ENCODE results near the gene TPM2.
"Not testable (repeated sequence)": the region's sequence is repeated elsewhere in the genome, so short reads cannot be mapped to it uniquely, and the experiment has no call there.

The TPM2 gene

GRCh38 chr9:35651956-35652828, 37.5 kb downstream of the TPM2 start:
- no peak for FAIRE-seq

GRCh38 chr9:35650341-35651158, 39.2 kb downstream of the TPM2 start, which contains the start of gene SIT1:
SIT1 (minus strand) TSS chr9:35650931; CDS start chr9:35650853, 78 bp downstream.
- no peak for FAIRE-seq

- no peak for FAIRE-seq
Measured at GRCh38 chr9:35649431-35650340, 40.0 kb downstream of the TPM2 start.

GRCh38 chr9:35646533-35647265, 43.0 kb downstream of the TPM2 start:
- FAIRE-seq = no peak

GRCh38 chr9:35646153-35646532, 43.6 kb downstream of the TPM2 start:
- no peak for FAIRE-seq

GRCh38 chr9:35645736-35646135, 44.0 kb downstream of the TPM2 start:
- not testable (repeated sequence) for FAIRE-seq

- no peak for FAIRE-seq
Measured at GRCh38 chr9:35643046-35643445, 46.7 kb downstream of the TPM2 start.

GRCh38 chr9:35641478-35641877, 48.2 kb downstream of the TPM2 start:
- not testable (repeated sequence) for FAIRE-seq

GRCh38 chr9:35640431-35640830, 49.3 kb downstream of the TPM2 start:
- FAIRE-seq = not testable (repeated sequence)

- no peak for FAIRE-seq
Measured at GRCh38 chr9:35639631-35640030, 50.1 kb downstream of the TPM2 start.

GRCh38 chr9:35639225-35639624, 50.5 kb downstream of the TPM2 start:
- not testable (repeated sequence) for FAIRE-seq

GRCh38 chr9:35638751-35639150, 51.0 kb downstream of the TPM2 start:
- FAIRE-seq = not testable (repeated sequence)

- not testable (repeated sequence) for FAIRE-seq
Measured at GRCh38 chr9:35637427-35637955, 52.2 kb downstream of the TPM2 start.

- FAIRE-seq = not testable (repeated sequence)
Measured at GRCh38 chr9:35636877-35637246, 52.9 kb downstream of the TPM2 start.

- no peak for FAIRE-seq
Measured at GRCh38 chr9:35636135-35636876, 53.4 kb downstream of the TPM2 start.

- FAIRE-seq = no peak
Measured at GRCh38 chr9:35635730-35636129, 54.0 kb downstream of the TPM2 start.

Data from TTC549 (cell line).